ENCODE data around the gene MAGOH. TPM values are rescaled to one million over a fixed set of nuclear protein-coding genes. Genes with fewer than 3 reads are reported as not detected.
A peak's percentile ranks its signal among the peaks of the same experiment; 100 is the strongest.

MAGOH gene
- total and polyA plus RNA-seq, 9 of the 15 experiments (the other 6 are each of a cell fraction or from before 2014, with no cell fraction given) = 102 to 342 (median 135) TPM

DNA sequence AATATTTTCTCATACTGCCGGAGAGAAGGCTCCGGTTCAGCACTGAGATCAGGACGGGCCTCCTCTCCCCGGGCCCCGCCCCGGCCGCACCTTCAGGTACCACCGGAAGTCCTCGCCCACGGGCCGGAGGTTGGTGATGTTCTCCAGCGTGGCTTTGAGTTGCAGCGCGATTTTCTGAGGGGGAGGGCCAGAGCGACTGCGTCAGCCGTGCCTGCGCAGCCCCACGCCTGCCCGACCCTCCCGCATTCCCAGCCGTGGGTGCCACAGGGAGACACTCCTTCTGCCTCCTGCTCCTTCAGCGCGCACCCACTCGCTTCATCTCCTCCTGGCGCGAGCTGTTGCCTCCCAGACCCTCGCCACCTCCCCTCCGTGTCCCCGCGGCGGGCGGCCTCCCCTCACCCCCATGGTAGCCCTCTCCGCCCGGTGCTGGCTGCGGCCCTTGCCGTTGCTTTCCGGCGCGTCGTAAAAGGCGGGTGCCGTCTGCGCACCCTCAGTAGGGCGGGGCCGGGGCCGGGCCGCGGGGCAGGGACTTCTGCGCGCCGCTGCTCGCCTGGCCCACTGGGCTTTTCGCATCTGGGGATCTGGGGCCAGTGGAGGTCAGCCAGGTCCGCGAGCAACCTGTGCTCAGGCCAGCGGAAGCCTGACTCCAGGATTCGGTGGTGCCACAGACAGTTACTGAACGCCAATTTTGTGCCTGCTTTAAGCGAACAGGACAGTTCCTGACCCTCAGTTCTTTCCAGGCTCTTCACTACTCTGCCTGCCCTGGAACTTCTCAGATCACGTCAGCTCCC is 18.0 kb downstream of the MAGOH start, which contains the start of gene CZIB (continued):
- no peak for TF ChIP-seq MTF1 (CRISPR knock-in tag; IDR thresholded peaks at IDR 0.05; ENCODE audit: borderline replicate concordance)
- TF ChIP-seq ZSCAN29 (IDR thresholded peaks at IDR 0.05) = no peak
- TF ChIP-seq TCF7L2 (IDR thresholded peaks at IDR 0.05; ENCODE audit: low read depth, low read length) = no peak
- TF ChIP-seq ZNF445 (CRISPR knock-in tag; IDR thresholded peaks at IDR 0.05; ENCODE audit: low read depth) = no peak
- peak; percentile 18 for TF ChIP-seq BHLHE40 (IDR thresholded peaks at IDR 0.05; ENCODE audit: low read length)
- peak; percentile 88; the same call in 1 of the 2 replicates for TF ChIP-seq ERF (CRISPR knock-in tag; IDR thresholded peaks at IDR 0.05)
- TF ChIP-seq WHSC1 (IDR thresholded peaks at IDR 0.05; ENCODE audit: low read length) = no peak
- peak in 1 of 2 experiments; percentile 20; a peak in 1 of 4 replicates for TF ChIP-seq KDM1A (IDR thresholded peaks at IDR 0.05)
- TF ChIP-seq, protein P1, sequence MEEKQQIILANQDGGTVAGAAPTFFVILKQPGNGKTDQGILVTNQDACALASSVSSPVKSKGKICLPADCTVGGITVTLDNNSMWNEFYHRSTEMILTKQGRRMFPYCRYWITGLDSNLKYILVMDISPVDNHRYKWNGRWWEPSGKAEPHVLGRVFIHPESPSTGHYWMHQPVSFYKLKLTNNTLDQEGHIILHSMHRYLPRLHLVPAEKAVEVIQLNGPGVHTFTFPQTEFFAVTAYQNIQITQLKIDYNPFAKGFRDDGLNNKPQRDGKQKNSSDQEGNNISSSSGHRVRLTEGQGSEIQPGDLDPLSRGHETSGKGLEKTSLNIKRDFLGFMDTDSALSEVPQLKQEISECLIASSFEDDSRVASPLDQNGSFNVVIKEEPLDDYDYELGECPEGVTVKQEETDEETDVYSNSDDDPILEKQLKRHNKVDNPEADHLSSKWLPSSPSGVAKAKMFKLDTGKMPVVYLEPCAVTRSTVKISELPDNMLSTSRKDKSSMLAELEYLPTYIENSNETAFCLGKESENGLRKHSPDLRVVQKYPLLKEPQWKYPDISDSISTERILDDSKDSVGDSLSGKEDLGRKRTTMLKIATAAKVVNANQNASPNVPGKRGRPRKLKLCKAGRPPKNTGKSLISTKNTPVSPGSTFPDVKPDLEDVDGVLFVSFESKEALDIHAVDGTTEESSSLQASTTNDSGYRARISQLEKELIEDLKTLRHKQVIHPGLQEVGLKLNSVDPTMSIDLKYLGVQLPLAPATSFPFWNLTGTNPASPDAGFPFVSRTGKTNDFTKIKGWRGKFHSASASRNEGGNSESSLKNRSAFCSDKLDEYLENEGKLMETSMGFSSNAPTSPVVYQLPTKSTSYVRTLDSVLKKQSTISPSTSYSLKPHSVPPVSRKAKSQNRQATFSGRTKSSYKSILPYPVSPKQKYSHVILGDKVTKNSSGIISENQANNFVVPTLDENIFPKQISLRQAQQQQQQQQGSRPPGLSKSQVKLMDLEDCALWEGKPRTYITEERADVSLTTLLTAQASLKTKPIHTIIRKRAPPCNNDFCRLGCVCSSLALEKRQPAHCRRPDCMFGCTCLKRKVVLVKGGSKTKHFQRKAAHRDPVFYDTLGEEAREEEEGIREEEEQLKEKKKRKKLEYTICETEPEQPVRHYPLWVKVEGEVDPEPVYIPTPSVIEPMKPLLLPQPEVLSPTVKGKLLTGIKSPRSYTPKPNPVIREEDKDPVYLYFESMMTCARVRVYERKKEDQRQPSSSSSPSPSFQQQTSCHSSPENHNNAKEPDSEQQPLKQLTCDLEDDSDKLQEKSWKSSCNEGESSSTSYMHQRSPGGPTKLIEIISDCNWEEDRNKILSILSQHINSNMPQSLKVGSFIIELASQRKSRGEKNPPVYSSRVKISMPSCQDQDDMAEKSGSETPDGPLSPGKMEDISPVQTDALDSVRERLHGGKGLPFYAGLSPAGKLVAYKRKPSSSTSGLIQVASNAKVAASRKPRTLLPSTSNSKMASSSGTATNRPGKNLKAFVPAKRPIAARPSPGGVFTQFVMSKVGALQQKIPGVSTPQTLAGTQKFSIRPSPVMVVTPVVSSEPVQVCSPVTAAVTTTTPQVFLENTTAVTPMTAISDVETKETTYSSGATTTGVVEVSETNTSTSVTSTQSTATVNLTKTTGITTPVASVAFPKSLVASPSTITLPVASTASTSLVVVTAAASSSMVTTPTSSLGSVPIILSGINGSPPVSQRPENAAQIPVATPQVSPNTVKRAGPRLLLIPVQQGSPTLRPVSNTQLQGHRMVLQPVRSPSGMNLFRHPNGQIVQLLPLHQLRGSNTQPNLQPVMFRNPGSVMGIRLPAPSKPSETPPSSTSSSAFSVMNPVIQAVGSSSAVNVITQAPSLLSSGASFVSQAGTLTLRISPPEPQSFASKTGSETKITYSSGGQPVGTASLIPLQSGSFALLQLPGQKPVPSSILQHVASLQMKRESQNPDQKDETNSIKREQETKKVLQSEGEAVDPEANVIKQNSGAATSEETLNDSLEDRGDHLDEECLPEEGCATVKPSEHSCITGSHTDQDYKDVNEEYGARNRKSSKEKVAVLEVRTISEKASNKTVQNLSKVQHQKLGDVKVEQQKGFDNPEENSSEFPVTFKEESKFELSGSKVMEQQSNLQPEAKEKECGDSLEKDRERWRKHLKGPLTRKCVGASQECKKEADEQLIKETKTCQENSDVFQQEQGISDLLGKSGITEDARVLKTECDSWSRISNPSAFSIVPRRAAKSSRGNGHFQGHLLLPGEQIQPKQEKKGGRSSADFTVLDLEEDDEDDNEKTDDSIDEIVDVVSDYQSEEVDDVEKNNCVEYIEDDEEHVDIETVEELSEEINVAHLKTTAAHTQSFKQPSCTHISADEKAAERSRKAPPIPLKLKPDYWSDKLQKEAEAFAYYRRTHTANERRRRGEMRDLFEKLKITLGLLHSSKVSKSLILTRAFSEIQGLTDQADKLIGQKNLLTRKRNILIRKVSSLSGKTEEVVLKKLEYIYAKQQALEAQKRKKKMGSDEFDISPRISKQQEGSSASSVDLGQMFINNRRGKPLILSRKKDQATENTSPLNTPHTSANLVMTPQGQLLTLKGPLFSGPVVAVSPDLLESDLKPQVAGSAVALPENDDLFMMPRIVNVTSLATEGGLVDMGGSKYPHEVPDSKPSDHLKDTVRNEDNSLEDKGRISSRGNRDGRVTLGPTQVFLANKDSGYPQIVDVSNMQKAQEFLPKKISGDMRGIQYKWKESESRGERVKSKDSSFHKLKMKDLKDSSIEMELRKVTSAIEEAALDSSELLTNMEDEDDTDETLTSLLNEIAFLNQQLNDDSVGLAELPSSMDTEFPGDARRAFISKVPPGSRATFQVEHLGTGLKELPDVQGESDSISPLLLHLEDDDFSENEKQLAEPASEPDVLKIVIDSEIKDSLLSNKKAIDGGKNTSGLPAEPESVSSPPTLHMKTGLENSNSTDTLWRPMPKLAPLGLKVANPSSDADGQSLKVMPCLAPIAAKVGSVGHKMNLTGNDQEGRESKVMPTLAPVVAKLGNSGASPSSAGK (IDR thresholded peaks at IDR 0.05) = no peak; the same call in 1 of the 2 replicates
- TF ChIP-seq ZFP1 (CRISPR knock-in tag; IDR thresholded peaks at IDR 0.05) = no peak
- no peak for TF ChIP-seq ARID2 (IDR thresholded peaks at IDR 0.05)
- TF ChIP-seq NEUROD1 (IDR thresholded peaks at IDR 0.05; ENCODE audit: borderline replicate concordance, low read depth, low read length, partially characterized antibody) = no peak
- TF ChIP-seq CBFA2T2 (conservative IDR thresholded peaks at IDR 0.05) = no peak
- TF ChIP-seq, protein P2, sequence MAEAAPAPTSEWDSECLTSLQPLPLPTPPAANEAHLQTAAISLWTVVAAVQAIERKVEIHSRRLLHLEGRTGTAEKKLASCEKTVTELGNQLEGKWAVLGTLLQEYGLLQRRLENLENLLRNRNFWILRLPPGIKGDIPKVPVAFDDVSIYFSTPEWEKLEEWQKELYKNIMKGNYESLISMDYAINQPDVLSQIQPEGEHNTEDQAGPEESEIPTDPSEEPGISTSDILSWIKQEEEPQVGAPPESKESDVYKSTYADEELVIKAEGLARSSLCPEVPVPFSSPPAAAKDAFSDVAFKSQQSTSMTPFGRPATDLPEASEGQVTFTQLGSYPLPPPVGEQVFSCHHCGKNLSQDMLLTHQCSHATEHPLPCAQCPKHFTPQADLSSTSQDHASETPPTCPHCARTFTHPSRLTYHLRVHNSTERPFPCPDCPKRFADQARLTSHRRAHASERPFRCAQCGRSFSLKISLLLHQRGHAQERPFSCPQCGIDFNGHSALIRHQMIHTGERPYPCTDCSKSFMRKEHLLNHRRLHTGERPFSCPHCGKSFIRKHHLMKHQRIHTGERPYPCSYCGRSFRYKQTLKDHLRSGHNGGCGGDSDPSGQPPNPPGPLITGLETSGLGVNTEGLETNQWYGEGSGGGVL (CRISPR knock-in tag; IDR thresholded peaks at IDR 0.05) = no peak
- TF ChIP-seq, protein P3, sequence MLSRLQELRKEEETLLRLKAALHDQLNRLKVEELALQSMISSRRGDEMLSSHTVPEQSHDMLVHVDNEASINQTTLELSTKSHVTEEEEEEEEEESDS (CRISPR knock-in tag; IDR thresholded peaks at IDR 0.05) = no peak
- no peak for TF ChIP-seq TAL1 (IDR thresholded peaks at IDR 0.05)

All from K562 (cell line).